H1 (cell line): Measurements from ENCODE around the gene SPIRE1. TPM values are rescaled to one million over a fixed set of nuclear protein-coding genes. Genes with fewer than 3 reads are reported as not detected.

Experiments used
- CTCF ChIA-PET: fragments of 300-600 bp; sonication (Branson Sonifier 250); formaldehyde crosslinking; loops from one replicate; lab custom pipeline; 2021; ENCODE audit not compliant: partially characterized antibody; lab: Charles Lee
- POLR2A ChIA-PET: fragments of 300-600 bp; sonication (Branson Sonifier 250); formaldehyde crosslinking; loops from one replicate; lab custom pipeline; 2021; ENCODE audit warnings: inconsistent platforms; ENCODE audit not compliant: partially characterized antibody; lab: Charles Lee
- DNase-seq, 2 experiments: peaks; one replicate each; pipeline versions ENCODE4 v3.0.0 to v3.0.0-alpha.2; 2010 to 2022; ENCODE audit warnings: low spot score in 2 of 2, low read depth in 1 of 2, mixed read lengths in 1 of 2
- FAIRE-seq: peaks from 2 replicates; lab custom pipeline; 2011; peaks lifted over from hg19 to GRCh38; lab: Jason Lieb, UNC
- H2AFZ ChIP-seq: 2 replicates; pipeline ENCODE4 v1.8.1; 2012; ENCODE audit warnings: low read length, inconsistent platforms
- H2AK5ac ChIP-seq: 2 replicates; pipeline ENCODE4 v1.6.1; 2013; ENCODE audit warnings: low read depth, low read length
- H2BK120ac ChIP-seq: replicated peaks from 2 replicates; pipeline ENCODE3; 2013; ENCODE audit warnings: low read depth, low read length, inconsistent platforms
- H2BK12ac ChIP-seq: 2 replicates; pipeline ENCODE4 v1.6.1; 2013; ENCODE audit warnings: low read depth, low read length
- H2BK15ac ChIP-seq: 2 replicates; pipeline ENCODE4 v1.6.1; 2013; ENCODE audit warnings: low read length
- H2BK20ac ChIP-seq: 2 replicates; pipeline ENCODE4 v1.6.1; 2013; ENCODE audit warnings: low read length
- H2BK5ac ChIP-seq: 2 replicates; pipeline ENCODE4 v1.6.1; 2013; ENCODE audit warnings: low read depth, low read length
- H3K14ac ChIP-seq: 2 replicates; pipeline ENCODE4 v1.6.1; 2013; ENCODE audit warnings: inconsistent platforms; ENCODE audit not compliant: insufficient read length
- H3K18ac ChIP-seq: 2 replicates; pipeline ENCODE4 v1.6.1; 2013; ENCODE audit warnings: low read length; ENCODE audit errors: extremely low read depth
- H3K23ac ChIP-seq: 2 replicates; pipeline ENCODE4 v1.6.1; 2013; ENCODE audit warnings: inconsistent platforms; ENCODE audit not compliant: insufficient read length
- H3K23me2 ChIP-seq: 2 replicates; pipeline ENCODE4 v1.6.1; 2013; ENCODE audit warnings: low read depth, low read length
- H3K27ac ChIP-seq: 2 replicates; pipeline ENCODE4 v1.6.1; 2011; ENCODE audit warnings: low read depth, low read length, inconsistent platforms
- H3K27me3 ChIP-seq, 4 experiments: replicated peaks in 1 of 4; 1 replicate in 1 of 4; 2 replicates in 3 of 4; pipeline versions ENCODE4 v1.6.1 to v1.8.1; 2011 to 2013; ENCODE audit warnings: low read length in 3 of 4, mild to moderate bottlenecking in 3 of 4, inconsistent platforms in 2 of 4, mixed read lengths in 2 of 4, moderate library complexity in 1 of 4; ENCODE audit not compliant: control insufficient read depth in 3 of 4, insufficient read depth in 3 of 4; ENCODE audit errors: extremely low read depth in 1 of 4
- H3K36me3 ChIP-seq, 4 experiments: 2 replicates each; pipeline versions ENCODE4 v1.6.1 to v1.8.1; 2011 to 2013; ENCODE audit warnings: mild to moderate bottlenecking in 4 of 4, low read length in 3 of 4, moderate library complexity in 2 of 4, control low read depth in 1 of 4, inconsistent platforms in 1 of 4; ENCODE audit not compliant: insufficient read depth in 4 of 4, control insufficient read depth in 2 of 4
- H3K4ac ChIP-seq: replicated peaks from 2 replicates; pipeline ENCODE3; 2013; ENCODE audit warnings: low read length, low read depth, mixed read lengths, inconsistent platforms; ENCODE audit not compliant: insufficient read length
- H3K4me1 ChIP-seq, 4 experiments: replicated peaks in 1 of 4; 1 replicate in 1 of 4; 2 replicates in 3 of 4; pipeline versions ENCODE4 v1.6.1 to v1.8.1; 2011 to 2013; ENCODE audit warnings: low read length in 3 of 4, inconsistent platforms in 2 of 4, mixed read lengths in 1 of 4; ENCODE audit not compliant: insufficient read depth in 4 of 4, control insufficient read depth in 3 of 4
- H3K4me2 ChIP-seq, 2 experiments: 2 replicates each; pipeline versions ENCODE4 v1.6.1 to v1.8.1; 2011 to 2013; ENCODE audit warnings: low read depth in 2 of 2, low read length in 2 of 2, control low read depth in 1 of 2, inconsistent platforms in 1 of 2, mild to moderate bottlenecking in 1 of 2; ENCODE audit not compliant: insufficient read depth in 1 of 2
- H3K4me3 ChIP-seq, 4 experiments: fragments of 200-600, 300-600 bp in 1 of 4; sonication (generic), shearing (Covaris generic), sonication (Bioruptor Twin) in 1 of 4; 2 replicates each; pipeline versions ENCODE4 v1.5.1 to v1.8.1; 2011 to 2016; ENCODE audit warnings: low read length in 4 of 4, low read depth in 3 of 4, control low read depth in 2 of 4, inconsistent platforms in 2 of 4, mild to moderate bottlenecking in 2 of 4, mixed read lengths in 1 of 4, moderate library complexity in 1 of 4; ENCODE audit not compliant: insufficient read depth in 2 of 4; ENCODE audit errors: extremely low read depth in 1 of 4
- H3K56ac ChIP-seq: replicated peaks from 2 replicates; pipeline ENCODE3; 2013; ENCODE audit warnings: low read depth, mild to moderate bottlenecking, mixed read lengths, low read length, inconsistent platforms; ENCODE audit not compliant: insufficient read length
- H3K79me1 ChIP-seq: 2 replicates; pipeline ENCODE4 v1.6.1; 2013; ENCODE audit warnings: low read depth, low read length, control low read depth
- H3K79me2 ChIP-seq, 2 experiments: 2 replicates each; pipeline versions ENCODE4 v1.6.1 to v1.8.1; 2012 to 2013; ENCODE audit warnings: low read length in 2 of 2, mild to moderate bottlenecking in 2 of 2, inconsistent platforms in 1 of 2; ENCODE audit not compliant: insufficient read depth in 2 of 2, control insufficient read depth in 1 of 2
- H3K9ac ChIP-seq, 4 experiments: replicated peaks in 1 of 4; 1 replicate in 1 of 4; 2 replicates in 3 of 4; pipeline versions ENCODE4 v1.6.1 to v1.8.1; 2011 to 2013; ENCODE audit warnings: low read depth in 3 of 4, low read length in 3 of 4, control low read depth in 2 of 4, mild to moderate bottlenecking in 2 of 4, moderate library complexity in 2 of 4, inconsistent platforms in 1 of 4; ENCODE audit errors: extremely low read depth in 1 of 4
- H3K9me3 ChIP-seq, 2 experiments: 2 replicates each; pipeline versions ENCODE4 v1.6.1 to v1.8.1; 2012 to 2013; ENCODE audit warnings: mild to moderate bottlenecking in 2 of 2, moderate library complexity in 2 of 2, control low read depth in 1 of 2, inconsistent platforms in 1 of 2, low read depth in 1 of 2, low read length in 1 of 2, mixed read lengths in 1 of 2; ENCODE audit not compliant: insufficient read depth in 2 of 2
- H4K20me1 ChIP-seq, 2 experiments: replicated peaks in 1 of 2; 2 replicates each; pipeline versions ENCODE3 to v1.8.1; 2011 to 2013; ENCODE audit warnings: inconsistent platforms in 2 of 2, low read length in 2 of 2, mild to moderate bottlenecking in 1 of 2; ENCODE audit not compliant: insufficient read depth in 2 of 2, control insufficient read depth in 1 of 2
- H4K5ac ChIP-seq: 2 replicates; pipeline ENCODE4 v1.6.1; 2013; ENCODE audit warnings: low read length, low read depth, mixed read lengths, inconsistent platforms; ENCODE audit not compliant: insufficient read length
- H4K8ac ChIP-seq: 2 replicates; pipeline ENCODE4 v1.8.0; 2013; ENCODE audit warnings: mild to moderate bottlenecking, moderate library complexity, low read length, inconsistent platforms; ENCODE audit not compliant: insufficient read depth; ENCODE audit errors: extremely low read depth
- H4K91ac ChIP-seq: replicated peaks from 2 replicates; pipeline ENCODE3; 2013; ENCODE audit warnings: low read length, mixed read lengths, inconsistent platforms; ENCODE audit not compliant: insufficient read length
- BCL11A ChIP-seq, 2 experiments: IDR thresholded peaks; one replicate each; pipeline ENCODE4 v1.6.1; 2011; ENCODE audit warnings: low read depth in 2 of 2, low read length in 2 of 2, mild to moderate bottlenecking in 2 of 2
- JUN ChIP-seq: IDR thresholded peaks from 2 replicates; pipeline ENCODE4 v1.6.1; 2011; ENCODE audit warnings: low read depth, mild to moderate bottlenecking, improper control_type of control experiment, low read length
- MAFK ChIP-seq: IDR thresholded peaks from 2 replicates; pipeline ENCODE4 v1.6.1; 2012; ENCODE audit warnings: low read depth, mild to moderate bottlenecking, improper control_type of control experiment, low read length
- WGBS, 2 experiments: shearing (Covaris generic) in 1 of 2; methylation state at CpG; one replicate each; pipeline versions ENCODE4 v1.1.6 to v1.1.7; 2013 to 2015; ENCODE audit warnings: low lambda C conversion rate in 2 of 2, mixed read lengths in 2 of 2, inconsistent platforms in 1 of 2, low coverage in 1 of 2, missing lambda C conversion rate in 1 of 2; ENCODE audit not compliant: insufficient replicate concordance in 2 of 2, insufficient coverage in 1 of 2, insufficient read length in 1 of 2; ENCODE audit errors: extremely low coverage in 1 of 2, missing lambda C conversion rate in 1 of 2; 5-methylcytosine and 5-hydroxymethylcytosine counted together
- polyA plus RNA-seq, 7 experiments: library from polyadenylated mRNA; depleted of rRNA in 3 of 7; stranded (reverse) in 5 of 7; unstranded in 2 of 7; fragments of >200 nt in 5 of 7; fragments of 200-250 nt in 2 of 7; gene quantifications; 1 replicate in 5 of 7; 2 replicates in 1 of 7; 4 replicates in 1 of 7; pipeline versions ENCODE4 v1.2.1 to v1.2.3, GENCODE V29; 2011 to 2013; ENCODE audit warnings: missing spikeins in 2 of 7, mixed read lengths in 2 of 7
- total RNA-seq: library from RNA; stranded (reverse); fragmentation: NEBNext Ultra II Directional; extraction: Animal tissue kit (Norgen Biotek cat#: 25700); gene quantifications from 2 replicates; pipeline ENCODE4 v1.2.1, GENCODE V29; 2021

Gene SPIRE1
- total and polyA plus RNA-seq, 2 of the 8 experiments (the other 6 are each of a cell fraction or from before 2014, with no cell fraction given): 6.0 to 21.5 TPM

- no peak for TF ChIP-seq JUN
- TF ChIP-seq BCL11A (IDR thresholded peaks at IDR 0.05; ENCODE audit: low read depth in 2 of 2, low read length in 2 of 2): no peak
- TF ChIP-seq MAFK: peak; percentile 91
- Histone ChIP-seq H3K36me3 (no peaks in the 10 kb centered on the region), H2AFZ (no peak overlapping the region), H3K23ac (no peak overlapping the region), H4K91ac (no peak overlapping the region), H4K20me1 (no peaks in the 10 kb centered on the region), H2BK12ac (no peak overlapping the region), H3K79me1 (no peaks in the 10 kb centered on the region; the same call in 1 of the 2 replicates), H3K79me2 (no peaks in the 10 kb centered on the region), H3K56ac (no peak overlapping the region), H3K18ac (no peak overlapping the region), H2BK20ac (no peak overlapping the region), H2BK120ac (no peak overlapping the region), H3K4me1 (no peaks in the 10 kb centered on the region), H3K4me3 (no peak overlapping the region), H4K5ac (no peak overlapping the region), H2BK5ac (no peak overlapping the region), H3K27ac (no peak overlapping the region), H3K4ac (no peak overlapping the region), H3K14ac (no peak overlapping the region), H3K23me2 (no peaks in the 10 kb centered on the region), H3K9me3 (no peaks in the 10 kb centered on the region), H3K9ac (no peak overlapping the region), H3K4me2 (no peak overlapping the region), H2AK5ac (no peak overlapping the region), H4K8ac (no peak overlapping the region), H3K27me3 (no peaks in the 10 kb centered on the region), H2BK15ac (no peak overlapping the region)
- ChIA-PET CTCF (interaction anchor here (1.0 to 2.6 kb wide), 4 partner anchors 12 to 190 kb away, joined by 3 to 9 read pairs (median 4); no protein-coding TSS in a partner anchor), POLR2A (no interaction called here)
- 95% methylated on average over 1 of the region's 1 CpG; no CpG with 5 or more reads in 1 of the 2 experiments for WGBS, 2 experiments
- DNase-seq (no peak), FAIRE-seq (no peak)
These were observed 140.6 kb downstream of the SPIRE1 start for GRCh38 chr18:12517142-12517825.
